Trophoblast cell (in vitro differentiated cells and primary cell): ENCODE data around the gene PPP1R13L. TPM values are rescaled to one million over a fixed set of nuclear protein-coding genes. Genes with fewer than 3 reads are reported as not detected.

ENCODE experiments used
- DNase-seq, 2 donors: peaks; one replicate each; pipeline ENCODE4 v3.0.0-alpha.2; 2016
- H2AFZ ChIP-seq: 2 replicates; pipeline ENCODE4 v1.6.1; 2013; ENCODE audit warnings: low read length, moderate library complexity, mild to moderate bottlenecking; ENCODE audit not compliant: insufficient read depth, poor library complexity
- H2AK5ac ChIP-seq: 2 replicates; pipeline ENCODE4 v1.6.1; 2013; ENCODE audit warnings: mild to moderate bottlenecking, low read length
- H2BK120ac ChIP-seq: 2 replicates; pipeline ENCODE4 v1.6.1; 2013; ENCODE audit warnings: low read length, mild to moderate bottlenecking, moderate library complexity; ENCODE audit not compliant: insufficient read depth, poor library complexity
- H2BK12ac ChIP-seq: 2 replicates; pipeline ENCODE4 v1.6.1; 2013; ENCODE audit warnings: mild to moderate bottlenecking, low read length, moderate library complexity
- H2BK5ac ChIP-seq: 2 replicates; pipeline ENCODE4 v1.6.1; 2013; ENCODE audit warnings: low read length, low read depth, moderate library complexity, mild to moderate bottlenecking; ENCODE audit not compliant: poor library complexity
- H3K14ac ChIP-seq: 2 replicates; pipeline ENCODE4 v1.6.1; 2013; ENCODE audit warnings: mild to moderate bottlenecking, low read length
- H3K18ac ChIP-seq: 2 replicates; pipeline ENCODE4 v1.6.1; 2013; ENCODE audit warnings: mild to moderate bottlenecking, low read length
- H3K23ac ChIP-seq: 2 replicates; pipeline ENCODE4 v1.6.1; 2013; ENCODE audit warnings: low read length
- H3K27ac ChIP-seq: 2 replicates; pipeline ENCODE4 v1.5.1; 2013; ENCODE audit warnings: low read depth, mild to moderate bottlenecking, inconsistent platforms, low read length, moderate library complexity
- H3K27me3 ChIP-seq: 2 replicates; pipeline ENCODE4 v1.6.1; 2013; ENCODE audit warnings: inconsistent platforms, mild to moderate bottlenecking, low read length, moderate library complexity; ENCODE audit not compliant: insufficient read depth
- H3K36me3 ChIP-seq, 2 experiments: 1 replicate in 1 of 2; 2 replicates in 1 of 2; pipeline ENCODE4 v1.6.1; 2013; ENCODE audit warnings: low read length in 2 of 2, mild to moderate bottlenecking in 2 of 2, moderate library complexity in 1 of 2; ENCODE audit not compliant: insufficient read depth in 2 of 2, control insufficient read depth in 1 of 2
- H3K4ac ChIP-seq: 2 replicates; pipeline ENCODE4 v1.6.1; 2013; ENCODE audit warnings: low read depth, mild to moderate bottlenecking, low read length, moderate library complexity
- H3K4me1 ChIP-seq, 2 experiments: 1 replicate in 1 of 2; 2 replicates in 1 of 2; pipeline ENCODE4 v1.6.1; 2013; ENCODE audit warnings: low read length in 2 of 2, mild to moderate bottlenecking in 2 of 2, moderate library complexity in 1 of 2; ENCODE audit not compliant: insufficient read depth in 2 of 2, control insufficient read depth in 1 of 2
- H3K4me2 ChIP-seq: 2 replicates; pipeline ENCODE4 v1.6.1; 2013; ENCODE audit warnings: inconsistent platforms, mild to moderate bottlenecking, low read length, moderate library complexity
- H3K4me3 ChIP-seq: 2 replicates; pipeline ENCODE4 v1.5.1; 2013; ENCODE audit warnings: mild to moderate bottlenecking, low read depth, low read length, inconsistent platforms
- H3K79me1 ChIP-seq: one replicate; pipeline ENCODE4 v1.6.1; 2013; ENCODE audit warnings: low read length
- H3K79me2 ChIP-seq: 2 replicates; pipeline ENCODE4 v1.6.1; 2013; ENCODE audit warnings: low read length, mild to moderate bottlenecking; ENCODE audit not compliant: control insufficient read depth, insufficient read depth, poor library complexity
- H3K9ac ChIP-seq: 2 replicates; pipeline ENCODE4 v1.6.1; 2013; ENCODE audit warnings: mild to moderate bottlenecking, low read length
- H3K9me3 ChIP-seq: 2 replicates; pipeline ENCODE4 v1.6.1; 2013; ENCODE audit warnings: low read depth, mild to moderate bottlenecking, control low read depth, inconsistent platforms, low read length; ENCODE audit not compliant: insufficient read depth
- H4K12ac ChIP-seq: 2 replicates; pipeline ENCODE4 v1.6.1; 2013; ENCODE audit warnings: low read depth, mild to moderate bottlenecking, low read length, moderate library complexity
- H4K8ac ChIP-seq: 2 replicates; pipeline ENCODE4 v1.6.1; 2013; ENCODE audit warnings: low read depth, mild to moderate bottlenecking, low read length, moderate library complexity
- H4K91ac ChIP-seq: one replicate; pipeline ENCODE4 v1.6.1; 2013; ENCODE audit warnings: low read depth, mild to moderate bottlenecking, low read length, moderate library complexity
- WGBS: extraction: QIAGEN DNeasy Blood & Tissue Kit; methylation state at CpG from one replicate; pipeline ENCODE4 v1.1.7; 2013; ENCODE audit warnings: missing lambda C conversion rate; ENCODE audit not compliant: insufficient read length, insufficient coverage; ENCODE audit errors: extremely low coverage; 5-methylcytosine and 5-hydroxymethylcytosine counted together
- polyA plus RNA-seq: library from polyadenylated mRNA; stranded (reverse); fragments of 200-250 nt; gene quantifications from 2 replicates; pipeline ENCODE4 v1.2.3, GENCODE V29; 2013

The PPP1R13L gene
- 190 TPM in 2 replicates for polyA plus RNA-seq

GRCh38 chr19:45404557-45405434 lies at the start of gene PPP1R13L:
TSS of gene PPP1R13L (minus strand) at chr19:45405069. CDS start at chr19:45398318, 6,751 bp downstream.
- peak within 1 kb of the TSS; percentile 89 for H3K4me3 ChIP-seq
- peak within 1 kb of the TSS; percentile 92 for H3K4ac ChIP-seq
- H3K27me3 ChIP-seq: no peaks in the 10 kb centered on the region
- H4K8ac ChIP-seq: peak within 1 kb of the TSS; percentile 92
- peak within 1 kb of the TSS; percentile 83 for H2AFZ ChIP-seq
- DNase-seq: peak; percentile 97 to 98
- peak within 1 kb of the TSS; percentile 98 for H3K18ac ChIP-seq
- peak within 1 kb of the TSS; percentile 75 for H3K4me2 ChIP-seq
- peak within 1 kb of the TSS; percentile 98 for H4K91ac ChIP-seq
- peak within 1 kb of the TSS; percentile 96 for H2BK120ac ChIP-seq
- H4K12ac ChIP-seq: peak within 1 kb of the TSS; percentile 89
- H3K27ac ChIP-seq: peak within 1 kb of the TSS; percentile 97
- no peak within 1 kb of the TSS for H3K23ac ChIP-seq
- no CpG with 5 or more reads among the region's 46 CpGs for WGBS
- H3K14ac ChIP-seq: peak within 1 kb of the TSS; percentile 96
- peaks cover 14 to 26% of the 10 kb centered on the region in 2 experiments for H3K4me1 ChIP-seq
- peak within 1 kb of the TSS; percentile 89 for H2BK12ac ChIP-seq
- peak within 1 kb of the TSS; percentile 99 for H2BK5ac ChIP-seq
- H3K79me1 ChIP-seq: peaks cover 32% of the 10 kb centered on the region
- peak within 1 kb of the TSS; percentile 85 for H2AK5ac ChIP-seq
- no peaks in the 10 kb centered on the region for H3K9me3 ChIP-seq
- H3K36me3 ChIP-seq: peaks cover 15 to 18% of the 10 kb centered on the region in 2 experiments
- H3K79me2 ChIP-seq: peaks cover 20% of the 10 kb centered on the region
- H3K9ac ChIP-seq: peak within 1 kb of the TSS; percentile 87

- Histone ChIP-seq H4K8ac (peak overlapping the region; percentile 92), H3K4ac (no peak overlapping the region), H3K27me3 (no peaks in the 10 kb centered on the region), H2BK5ac (peak overlapping the region; percentile 98), H3K18ac (peak overlapping the region; percentile 96), H3K23ac (no peak overlapping the region), H3K14ac (peak overlapping the region; percentile 97), H2BK12ac (peak overlapping the region; percentile 98), H4K91ac (peak overlapping the region; percentile 99), H3K9ac (no peak overlapping the region), H2AK5ac (peak overlapping the region; percentile 91), H3K4me3 (no peak overlapping the region), H3K79me1 (peaks cover 49% of the 10 kb centered on the region), H2BK120ac (peak overlapping the region; percentile 99), H3K79me2 (peaks cover 5% of the 10 kb centered on the region), H2AFZ (no peak overlapping the region), H3K4me2 (peak overlapping the region; percentile 70), H4K12ac (no peak overlapping the region), H3K27ac (peak overlapping the region; percentile 99), H3K9me3 (no peaks in the 10 kb centered on the region), H3K4me1 (peaks cover 21 to 40% of the 10 kb centered on the region in 2 experiments), H3K36me3 (no peaks in the 10 kb centered on the region)
- peak; percentile 69 to 81 for DNase-seq
- no CpG with 5 or more reads among the region's 12 CpGs for WGBS
These were observed 47.0 kb upstream of the PPP1R13L start for GRCh38 chr19:45451850-45452387.

DNA sequence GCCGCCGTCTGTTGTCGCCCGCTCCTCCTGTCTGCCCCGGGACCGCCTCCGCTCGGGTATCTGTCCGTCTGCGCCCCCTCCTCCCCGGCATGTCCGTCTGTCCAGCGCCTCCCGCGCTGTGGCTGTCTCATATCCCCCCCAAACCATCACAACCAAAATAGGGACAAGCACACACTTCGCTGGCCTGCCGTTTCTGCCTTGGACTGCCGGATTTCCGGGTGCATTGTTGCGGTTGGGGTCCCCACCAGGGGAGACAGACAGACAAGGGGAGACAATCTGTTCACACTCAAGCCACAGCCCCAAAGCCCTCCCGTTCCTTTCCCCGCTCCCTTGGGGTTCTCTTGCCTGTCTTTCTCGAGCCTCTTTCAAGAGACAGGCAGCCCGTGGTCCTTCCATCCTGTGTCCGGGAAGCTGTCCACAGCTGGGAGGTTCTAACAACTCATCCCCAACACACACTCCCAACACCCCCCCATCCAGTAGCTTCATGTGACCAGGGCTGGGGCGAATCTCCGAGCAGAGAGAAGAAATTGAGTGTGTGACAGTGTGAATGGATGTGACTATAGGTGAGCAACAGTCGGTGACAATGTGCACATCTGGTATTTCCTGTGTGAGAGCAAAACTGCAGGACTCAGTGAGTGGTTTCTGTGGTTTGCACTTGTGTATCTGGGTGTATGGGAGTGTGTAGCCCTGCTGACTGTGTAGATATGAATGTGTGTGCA lies 46.4 kb upstream of the PPP1R13L start:
- Histone ChIP-seq H3K79me1 (peaks cover 47% of the 10 kb centered on the region), H4K8ac (peak overlapping the region; percentile 92), H2AK5ac (peak overlapping the region; percentile 91), H3K9ac (peak overlapping the region; percentile 46), H2BK12ac (peak overlapping the region; percentile 98), H3K27me3 (no peaks in the 10 kb centered on the region), H3K4me1 (peaks cover 20 to 37% of the 10 kb centered on the region in 2 experiments), H3K23ac (no peak overlapping the region), H3K27ac (peak overlapping the region; percentile 99), H2BK5ac (peak overlapping the region; percentile 98), H2BK120ac (peak overlapping the region; percentile 99), H4K91ac (peak overlapping the region; percentile 99), H3K14ac (peak overlapping the region; percentile 97), H3K18ac (peak overlapping the region; percentile 96), H3K4me3 (peak overlapping the region; percentile 63), H3K36me3 (no peaks in the 10 kb centered on the region), H3K4ac (peak overlapping the region; percentile 90), H3K79me2 (peaks cover 5% of the 10 kb centered on the region), H4K12ac (peak overlapping the region; percentile 94), H3K9me3 (no peaks in the 10 kb centered on the region), H2AFZ (peak overlapping the region; percentile 87), H3K4me2 (peak overlapping the region; percentile 70)
- DNase-seq: peak in 1 of 2 donors; percentile 63
- no CpG with 5 or more reads among the region's 28 CpGs for WGBS

DNA sequence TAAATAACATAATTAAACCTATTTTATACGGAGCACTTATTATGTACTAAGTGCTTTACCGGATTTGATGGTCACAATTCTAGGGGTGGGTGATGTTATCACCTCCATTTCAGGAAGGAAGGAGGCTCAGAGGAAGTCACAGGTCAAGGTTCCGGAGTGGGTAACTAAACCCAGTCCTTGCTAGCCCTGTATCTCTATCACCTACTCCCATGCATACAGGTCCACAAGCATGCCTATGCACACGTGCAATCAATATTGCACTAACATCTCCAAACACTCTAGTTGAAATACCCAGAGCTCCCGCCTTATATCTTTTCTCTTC lies 45.1 kb upstream of the PPP1R13L start:
- H3K9ac ChIP-seq: no peak overlapping the region
- no CpG with 5 or more reads among the region's 5 CpGs for WGBS
- H2BK12ac ChIP-seq: peak overlapping the region; percentile 19
- H4K12ac ChIP-seq: peak overlapping the region; percentile 66
- no peaks in the 10 kb centered on the region for H3K27me3 ChIP-seq
- no peak overlapping the region for H3K4me3 ChIP-seq
- peak overlapping the region; percentile 22 for H3K4ac ChIP-seq
- H3K27ac ChIP-seq: peak overlapping the region; percentile 60
- H3K23ac ChIP-seq: no peak overlapping the region
- no peaks in the 10 kb centered on the region for H3K9me3 ChIP-seq
- H3K18ac ChIP-seq: no peak overlapping the region
- no peak overlapping the region for H2AFZ ChIP-seq
- H3K14ac ChIP-seq: peak overlapping the region; percentile 92
- peak overlapping the region; percentile 96 for H2BK5ac ChIP-seq
- peaks cover 12 to 28% of the 10 kb centered on the region in 2 experiments for H3K4me1 ChIP-seq
- H4K91ac ChIP-seq: peak overlapping the region; percentile 96
- no peaks in the 10 kb centered on the region for H3K36me3 ChIP-seq
- peaks cover 3% of the 10 kb centered on the region for H3K79me2 ChIP-seq
- no peak overlapping the region for H2AK5ac ChIP-seq
- H3K4me2 ChIP-seq: peak overlapping the region; percentile 66
- H3K79me1 ChIP-seq: peaks cover 35% of the 10 kb centered on the region
- peak overlapping the region; percentile 87 for H4K8ac ChIP-seq
- H2BK120ac ChIP-seq: peak overlapping the region; percentile 94
- DNase-seq: no peak
